SKM-1 treated with dmso at 0.1 percent for 144 hours (cell line): ENCODE data around the gene S1PR3.
"Not testable (repeated sequence)": the region's sequence is repeated elsewhere in the genome, so short reads cannot be mapped to it uniquely, and the experiment has no call there.

Experiments used
- DNase-seq: peaks from one replicate; lab custom pipeline; 2025; ENCODE audit not compliant: unreplicated experiment; lab: John Stamatoyannopoulos, UW

S1PR3 gene

DNA sequence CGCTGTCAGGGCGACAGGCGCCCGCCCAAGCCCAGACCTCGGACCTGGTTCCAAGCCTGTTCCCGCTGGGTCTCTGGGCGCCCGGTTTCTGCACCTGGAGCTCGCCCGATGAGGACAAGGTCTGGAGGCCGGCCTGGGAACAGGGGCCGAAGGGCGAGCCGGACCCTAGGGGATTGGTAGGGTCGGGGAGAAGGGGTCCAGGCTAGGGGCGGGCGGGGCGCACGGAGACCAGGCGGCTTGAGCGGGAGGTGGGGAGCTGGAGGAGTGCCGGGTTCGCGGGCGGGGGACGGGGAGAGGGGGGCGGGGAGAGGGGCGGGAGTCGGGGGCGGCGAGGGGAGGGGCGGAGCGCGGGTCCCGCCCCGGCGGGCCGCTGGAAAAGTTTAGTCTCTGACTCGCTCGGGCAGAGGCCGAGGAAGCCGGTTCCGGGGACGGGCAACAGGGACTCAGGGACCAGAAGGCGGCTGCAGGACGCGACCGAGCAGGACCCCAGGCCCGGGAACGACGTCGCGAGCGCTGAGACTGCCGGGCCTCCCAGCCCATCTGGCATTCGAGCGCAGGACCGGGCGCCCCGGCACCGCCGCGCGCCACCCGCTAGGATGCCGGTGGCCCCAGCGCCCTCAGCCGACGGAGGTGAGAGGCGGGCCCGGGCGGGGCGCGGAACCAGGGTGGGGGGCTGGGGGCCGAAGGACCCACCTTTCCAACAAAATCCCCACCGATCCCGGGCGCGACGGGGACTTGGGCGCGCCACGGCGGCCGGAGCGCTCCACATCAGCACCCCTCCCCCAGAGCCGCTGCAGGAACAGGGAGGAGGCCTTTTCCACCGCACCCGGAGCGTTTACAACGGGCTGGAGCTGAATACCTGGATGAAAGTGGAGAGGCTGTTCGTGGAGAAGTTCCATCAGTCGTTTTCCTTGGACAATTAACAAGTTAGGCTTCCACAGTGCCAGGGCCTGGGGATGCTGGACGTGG, at the start of gene S1PR3:
S1PR3 (plus strand) TSS at position 403 of the 969 bp plus-strand sequence. CDS start 9,733 bp downstream, outside the sequence.
- no peak for DNase-seq

DNA sequence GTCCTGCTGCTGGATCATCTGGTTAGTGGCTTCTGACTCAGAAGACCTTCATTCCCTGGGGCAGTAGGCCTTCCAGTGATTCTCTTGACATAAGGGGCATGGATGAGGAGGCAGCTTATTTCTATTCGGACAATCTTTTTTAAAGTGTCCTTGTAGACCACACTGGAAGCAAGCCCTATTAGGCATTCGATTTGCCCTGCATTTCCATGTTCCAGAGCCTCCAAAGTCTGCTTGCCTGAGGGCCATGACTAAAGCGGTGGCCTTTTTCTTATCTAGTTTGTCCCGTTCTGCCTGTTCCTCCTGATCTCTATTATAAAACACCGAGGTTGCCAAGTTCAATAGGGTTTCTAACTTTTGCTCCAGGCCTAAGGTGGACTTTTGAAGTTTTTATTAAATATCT, 49.7 kb upstream of the S1PR3 start:
- DNase-seq = not testable (repeated sequence)

DNA sequence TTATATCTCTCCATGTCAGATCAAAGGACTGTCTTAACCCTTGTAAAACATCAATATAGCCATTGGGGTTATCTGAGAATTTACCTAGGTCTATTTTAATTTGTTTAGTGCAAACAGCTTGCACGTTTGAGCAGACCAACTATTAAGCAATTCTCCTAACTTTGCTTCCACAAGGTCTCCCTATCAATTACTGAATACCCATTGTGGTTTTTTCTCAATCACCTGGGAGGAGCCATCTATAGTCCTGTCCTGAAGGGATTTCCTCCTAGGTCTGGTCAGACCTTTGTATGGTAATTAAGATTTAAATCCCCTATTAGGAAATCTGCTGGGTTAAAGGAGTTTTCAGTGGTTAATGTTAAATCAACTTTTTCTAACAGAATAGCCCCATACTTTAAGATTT, 48.9 kb upstream of the S1PR3 start:
- no peak for DNase-seq

DNA sequence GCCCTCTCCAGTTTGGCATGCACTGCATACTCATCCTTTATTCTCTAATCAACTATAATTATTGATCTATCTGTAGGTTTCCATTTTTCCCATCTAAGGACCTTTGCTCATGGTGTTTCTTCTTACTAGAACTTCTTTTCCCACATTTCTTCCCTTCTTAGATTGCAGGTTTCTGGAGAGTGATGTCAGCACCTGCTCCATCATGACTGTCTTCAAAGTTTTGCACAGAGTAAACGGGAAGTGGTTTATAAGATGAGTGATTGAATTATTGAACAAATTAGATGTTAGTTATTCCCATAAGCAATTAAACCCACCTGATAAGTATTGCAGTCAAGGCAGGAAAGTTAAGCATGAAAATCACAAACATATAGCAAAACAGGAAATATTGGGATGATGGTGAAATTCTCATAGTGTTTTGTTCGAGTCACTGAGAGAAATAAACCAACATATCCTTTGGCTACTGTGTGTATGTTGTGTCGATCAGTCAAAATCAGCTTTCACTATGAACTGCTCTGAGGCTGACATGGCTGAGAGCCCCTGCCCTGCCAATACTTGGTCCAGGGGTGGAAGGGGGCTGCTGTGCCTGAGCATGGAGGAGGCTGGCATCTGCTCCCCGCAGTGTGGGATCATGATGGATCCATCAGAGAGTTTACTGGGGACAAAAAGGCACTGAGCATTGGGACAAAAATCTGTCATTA, 45.5 kb upstream of the S1PR3 start:
- DNase-seq = no peak

DNA sequence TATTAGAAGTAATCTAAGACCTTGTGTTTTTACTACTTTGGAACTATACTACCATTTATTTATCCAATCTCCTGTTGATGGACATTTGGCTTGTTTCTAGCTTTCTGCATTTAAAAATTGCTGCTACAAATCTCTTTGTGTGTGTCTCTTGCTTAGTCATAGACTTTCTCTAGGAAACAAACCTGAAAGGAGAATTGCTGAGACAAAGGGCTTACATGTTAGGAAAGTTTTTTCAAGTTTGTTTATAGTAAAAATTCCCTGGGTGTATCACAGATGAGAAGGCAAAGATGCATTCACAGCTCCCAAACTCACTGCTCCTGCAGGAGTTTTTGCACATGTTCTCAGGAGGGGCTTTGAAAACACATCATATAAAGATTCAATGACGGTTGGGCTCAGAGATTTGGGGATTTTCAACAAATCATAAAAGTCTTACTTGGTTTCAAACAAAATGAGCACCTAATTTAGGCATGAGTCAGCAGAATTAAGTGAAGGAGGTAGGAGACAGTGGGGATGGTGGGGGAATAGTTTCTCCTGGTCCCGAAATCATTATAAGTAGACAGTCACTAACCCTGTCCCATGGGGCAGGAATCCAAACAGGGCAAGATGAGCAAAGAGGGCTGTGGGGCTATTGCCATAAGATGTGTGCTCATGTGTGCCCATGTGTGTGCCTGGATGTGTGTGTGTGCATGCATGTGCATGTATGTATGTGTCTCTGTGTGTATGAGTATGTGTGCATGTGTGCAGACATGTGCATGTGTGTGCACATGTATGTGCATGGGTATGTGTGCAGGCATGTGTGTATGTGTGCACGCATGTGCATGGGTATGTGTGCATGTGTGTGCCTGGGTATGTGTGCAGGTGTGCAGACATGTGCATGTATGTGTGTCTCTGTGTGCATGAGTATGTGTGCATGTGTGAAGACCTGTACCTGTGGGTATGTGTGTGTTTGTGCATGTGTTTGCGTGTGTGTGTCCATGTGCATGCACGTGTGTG, 43.4 kb upstream of the S1PR3 start:
- DNase-seq = no peak

DNA sequence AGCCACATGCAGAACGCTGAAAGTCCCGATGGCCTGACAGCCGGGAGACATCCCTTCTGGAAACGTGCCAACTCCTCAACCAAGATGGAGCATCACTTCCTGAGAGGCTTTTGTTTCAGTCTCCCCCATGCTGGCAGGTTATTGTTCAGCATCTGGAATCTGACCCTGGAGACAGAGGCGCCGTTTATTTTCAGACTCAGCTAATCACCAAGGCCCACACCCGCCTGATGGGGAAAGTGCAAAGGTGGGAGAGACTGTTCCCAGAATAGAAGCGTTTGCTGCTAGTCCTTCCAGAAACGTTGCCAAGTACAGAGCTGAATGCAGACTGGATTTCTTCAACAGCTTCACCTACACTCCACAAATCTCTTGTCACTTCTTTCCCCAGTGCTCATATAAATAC, 41.8 kb upstream of the S1PR3 start:
- DNase-seq = no peak

DNA sequence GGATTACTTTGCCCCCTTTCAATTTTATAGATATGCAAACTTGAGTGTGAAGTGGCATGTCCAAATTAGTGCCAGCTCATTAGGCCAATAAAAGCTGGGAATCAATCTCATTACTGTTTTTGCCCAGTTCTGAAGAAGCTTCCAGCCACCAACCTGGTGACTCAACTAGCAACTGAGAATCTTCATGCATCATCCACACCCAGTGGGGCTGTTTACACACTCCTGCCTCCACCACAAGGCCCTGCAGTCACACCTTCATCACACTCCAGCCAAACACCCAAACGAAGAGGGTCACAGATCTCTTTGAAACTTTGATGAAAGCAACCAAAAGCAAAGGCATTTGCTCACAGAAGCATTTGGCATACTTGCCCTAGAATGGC, 41.3 kb upstream of the S1PR3 start:
- no peak for DNase-seq

DNA sequence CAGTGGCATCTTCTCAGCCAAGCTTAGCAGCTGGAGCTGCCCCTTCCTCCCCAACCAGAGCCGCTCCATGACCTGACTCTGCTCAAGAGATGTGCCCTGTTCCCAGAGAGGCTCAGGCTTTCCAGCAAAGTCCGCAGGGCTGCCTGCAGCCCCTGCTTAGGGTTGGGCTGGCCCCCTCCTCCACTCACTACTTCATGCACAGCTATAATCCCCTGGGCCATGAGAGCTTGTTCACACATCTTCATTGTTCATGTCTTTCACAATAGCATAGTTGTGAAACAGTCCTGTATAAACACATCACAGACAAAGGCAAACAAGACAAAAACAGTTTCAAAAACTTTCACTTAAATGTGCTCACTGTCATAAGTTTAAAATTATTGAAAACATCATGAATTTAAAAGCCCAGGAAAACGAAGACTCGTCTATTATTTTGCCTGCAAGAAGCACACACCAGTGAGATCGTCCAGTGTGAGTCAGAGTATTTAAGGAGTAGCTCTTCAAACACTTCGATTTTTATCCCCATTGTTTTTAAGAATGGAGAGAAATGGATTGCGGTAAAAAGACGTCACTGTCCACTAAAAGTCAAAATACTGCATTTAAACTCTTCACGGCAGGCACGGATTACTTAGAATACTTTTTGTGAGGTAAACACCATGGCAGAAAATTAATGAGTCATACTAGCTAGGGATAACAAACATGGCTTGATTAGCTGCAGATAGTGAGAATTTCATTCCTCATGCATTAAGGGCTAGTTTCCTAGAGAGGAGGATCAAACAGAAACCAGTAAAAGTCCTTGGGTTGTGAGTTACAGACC, 40.7 kb upstream of the S1PR3 start:
- no peak for DNase-seq

DNA sequence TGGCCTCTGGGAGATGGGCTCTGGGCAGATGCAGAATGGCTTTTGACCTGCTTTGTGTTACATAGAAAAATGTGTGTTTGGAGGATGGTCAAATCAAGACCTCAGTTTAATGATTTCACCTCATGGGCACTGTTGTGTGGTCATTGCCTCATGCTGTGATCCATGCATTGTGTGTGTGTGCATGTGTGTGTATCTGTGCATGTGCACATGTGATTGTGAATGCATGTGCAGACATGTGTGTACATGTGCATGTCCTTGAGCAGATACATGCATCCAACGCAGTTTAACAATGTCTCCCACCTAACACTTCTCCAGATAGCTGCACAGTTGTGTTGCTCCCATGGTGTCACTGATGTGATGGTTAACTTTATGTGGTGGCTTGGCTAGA, 40.1 kb upstream of the S1PR3 start:
- DNase-seq = no peak

DNA sequence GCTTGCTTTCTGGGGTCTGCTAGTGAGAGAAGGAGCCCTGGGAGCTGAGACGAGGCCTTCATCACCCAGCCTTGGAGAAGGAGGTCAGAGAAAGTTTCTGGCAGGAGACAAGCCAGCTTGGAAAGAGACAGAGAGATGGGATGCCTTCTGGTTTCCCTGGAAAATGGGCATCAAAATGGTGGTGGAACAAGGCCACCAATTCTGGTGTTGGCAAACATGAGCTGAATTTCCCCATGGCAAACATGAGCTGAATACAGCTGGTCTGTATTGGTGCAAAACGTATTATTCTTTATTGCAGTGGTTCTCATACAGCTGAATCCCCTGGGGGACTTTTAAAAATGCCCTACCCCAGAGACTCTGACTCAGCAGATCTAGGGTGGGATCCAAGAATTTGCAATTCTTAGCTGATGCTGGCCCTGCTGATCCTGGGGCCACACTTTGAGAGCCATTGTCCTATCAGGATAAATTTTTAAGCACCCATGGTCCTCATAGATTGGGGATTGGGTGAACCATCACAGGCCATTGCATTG, 39.1 kb upstream of the S1PR3 start:
- DNase-seq = no peak

DNA sequence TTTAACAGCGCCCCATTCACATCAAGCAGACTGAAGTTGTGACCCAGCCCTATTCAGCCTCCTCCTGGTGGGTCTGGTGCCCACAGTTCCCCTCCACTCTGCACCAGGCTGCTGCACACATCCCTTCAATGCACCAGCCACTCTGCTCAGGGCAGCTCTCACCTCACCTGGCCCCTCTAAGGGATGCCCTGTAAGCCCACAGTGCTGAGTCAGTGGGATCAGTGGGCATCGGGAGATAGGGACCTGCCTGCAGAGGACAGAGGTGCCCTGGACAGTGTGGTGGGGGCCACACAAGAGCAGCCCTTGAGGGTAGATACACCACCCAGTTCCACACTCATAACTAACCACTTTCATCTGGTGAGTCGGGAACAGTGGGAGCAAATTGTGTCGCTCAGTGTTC, 38.3 kb upstream of the S1PR3 start:
- DNase-seq = no peak

DNA sequence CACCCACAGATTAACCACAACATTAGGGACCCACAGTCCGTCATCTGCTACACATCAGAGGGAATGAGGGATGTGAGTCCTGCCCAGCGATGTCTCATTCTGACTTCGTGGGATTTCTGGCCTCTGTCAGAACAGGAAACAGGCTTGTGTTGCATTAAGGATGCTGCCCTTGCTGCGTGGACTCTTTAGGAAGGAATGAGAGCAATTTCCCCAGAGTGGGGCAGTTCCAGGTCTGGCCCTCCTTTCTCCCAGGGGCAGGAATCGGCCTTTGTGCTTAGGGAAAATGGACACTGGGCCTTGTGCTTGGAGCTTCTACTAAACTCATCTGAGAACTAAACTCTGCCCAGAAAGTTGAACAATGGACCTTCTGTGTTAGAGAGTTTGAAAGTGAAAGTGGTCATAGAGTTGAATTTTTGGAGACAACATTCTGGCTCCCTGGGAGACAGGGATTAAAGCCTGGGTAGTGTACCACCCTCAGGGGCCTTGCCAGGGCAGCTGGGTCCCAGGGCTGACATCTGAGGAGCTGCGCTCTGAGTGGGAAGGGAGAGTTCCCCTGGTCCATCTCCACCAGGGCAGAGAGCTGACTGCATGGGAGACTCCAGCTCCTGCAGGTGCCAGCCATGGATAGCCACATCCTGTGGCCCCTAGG, 37.8 kb upstream of the S1PR3 start:
- no peak for DNase-seq

DNA sequence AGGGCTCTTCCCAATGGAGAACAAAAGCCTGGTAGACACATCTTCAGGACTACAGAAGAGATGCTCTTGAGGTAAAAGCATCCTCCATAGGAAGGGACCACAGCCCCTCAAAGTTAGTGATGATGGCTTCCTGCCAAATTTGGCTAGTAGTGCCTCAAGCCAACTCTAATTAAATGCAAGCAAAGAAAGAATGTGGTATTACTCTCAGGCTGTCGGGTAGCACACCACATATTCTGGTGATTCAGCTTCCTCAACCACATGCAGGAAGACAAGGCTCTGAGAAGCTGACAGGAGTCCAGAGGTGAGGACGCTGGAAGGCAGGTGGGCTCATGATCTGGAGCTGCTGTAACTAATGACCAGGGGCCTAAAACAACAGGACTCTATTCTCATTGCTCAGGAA, 37.2 kb upstream of the S1PR3 start:
- no peak for DNase-seq

DNA sequence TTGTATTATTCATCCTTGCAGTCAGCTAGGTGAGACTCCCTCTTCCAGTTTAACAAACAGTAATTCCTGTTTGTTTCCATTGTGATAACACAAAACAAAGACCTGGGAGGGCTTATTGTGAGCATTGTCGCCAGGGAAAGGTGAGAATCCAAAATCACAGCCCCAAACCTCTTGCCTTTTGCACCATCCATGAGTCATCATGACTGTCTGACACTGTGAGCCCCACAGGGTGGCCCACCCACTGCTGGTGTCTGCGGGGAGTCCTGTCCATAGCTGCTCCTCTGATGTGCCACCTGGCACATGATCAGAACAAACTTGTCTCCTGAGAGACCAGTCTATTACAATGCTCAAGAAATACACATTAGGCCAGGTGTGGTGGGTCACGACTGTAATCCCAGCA, 33.7 kb upstream of the S1PR3 start:
- DNase-seq = no peak

DNA sequence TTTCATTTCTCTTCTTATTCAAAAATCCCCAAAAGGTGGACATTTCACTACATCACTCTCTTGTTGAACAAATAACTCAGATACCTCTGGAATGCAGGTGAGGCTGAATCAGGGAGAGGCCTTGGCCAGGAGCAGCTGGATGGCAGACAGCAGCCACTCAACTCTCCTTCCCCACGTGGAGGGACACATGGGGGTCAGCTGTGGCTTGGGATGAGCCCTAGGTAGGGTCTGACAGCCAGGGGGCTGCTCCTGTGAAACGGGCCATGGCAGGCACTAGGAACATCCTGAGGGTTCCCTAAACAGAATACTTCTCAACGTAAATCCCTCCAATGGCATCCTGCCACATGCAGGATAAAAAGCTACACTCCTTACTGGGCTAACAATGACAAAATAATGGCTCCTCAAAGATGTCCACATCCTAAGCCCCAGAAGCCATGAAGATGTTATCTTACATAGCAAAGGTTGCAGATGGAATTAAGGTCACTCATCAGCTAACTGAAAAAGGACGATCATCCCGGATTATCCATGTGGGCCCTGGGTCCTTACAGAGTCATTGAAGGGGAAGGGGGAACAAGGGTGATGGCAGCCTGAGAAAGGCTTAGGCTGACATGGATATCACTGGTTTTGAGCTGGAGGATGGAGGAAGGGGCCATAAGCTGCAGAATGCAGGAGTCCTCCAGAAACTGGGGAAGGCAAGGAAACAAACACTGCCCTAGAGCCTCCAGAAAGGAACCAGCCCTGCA, 31.4 kb upstream of the S1PR3 start:
- DNase-seq = no peak

DNA sequence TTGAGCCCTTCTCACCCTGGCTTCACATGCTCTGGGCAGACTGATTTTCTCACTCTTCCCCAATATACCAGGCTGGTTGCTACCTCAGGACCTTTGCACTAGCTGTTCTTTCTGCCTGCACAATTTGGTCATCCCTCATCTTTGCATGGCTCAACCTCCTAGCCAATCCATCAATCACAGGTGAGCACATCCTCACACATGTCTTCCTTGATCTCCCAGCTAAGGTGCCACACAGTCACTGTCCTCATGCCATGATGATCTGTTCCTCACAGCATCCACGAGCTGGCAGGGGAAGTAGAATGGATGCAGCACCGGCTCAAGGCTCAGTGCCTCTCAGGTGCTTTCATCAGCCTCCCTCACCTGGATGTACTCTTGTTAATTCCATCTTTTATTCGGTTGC, 30.6 kb upstream of the S1PR3 start:
- DNase-seq = no peak

DNA sequence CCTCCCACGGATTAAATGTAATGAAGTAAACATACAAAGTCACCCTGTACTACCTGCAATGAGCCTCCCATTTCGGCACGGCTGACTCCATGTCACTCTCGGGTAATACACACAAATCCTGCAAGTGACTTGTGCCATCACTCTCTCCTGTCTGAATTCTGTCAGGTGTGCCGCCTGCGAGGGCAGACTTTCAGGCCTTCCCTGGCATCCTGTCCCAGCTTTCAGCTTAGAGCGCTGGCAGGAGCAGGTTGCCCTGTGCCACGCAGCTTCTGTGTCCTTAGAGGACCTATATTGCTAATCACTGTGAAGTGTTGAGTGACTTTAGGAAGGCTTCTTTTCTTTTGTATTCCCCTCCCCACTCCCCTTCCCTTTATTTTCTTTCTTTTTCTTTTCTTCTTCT, 25.8 kb upstream of the S1PR3 start:
- no peak for DNase-seq

DNA sequence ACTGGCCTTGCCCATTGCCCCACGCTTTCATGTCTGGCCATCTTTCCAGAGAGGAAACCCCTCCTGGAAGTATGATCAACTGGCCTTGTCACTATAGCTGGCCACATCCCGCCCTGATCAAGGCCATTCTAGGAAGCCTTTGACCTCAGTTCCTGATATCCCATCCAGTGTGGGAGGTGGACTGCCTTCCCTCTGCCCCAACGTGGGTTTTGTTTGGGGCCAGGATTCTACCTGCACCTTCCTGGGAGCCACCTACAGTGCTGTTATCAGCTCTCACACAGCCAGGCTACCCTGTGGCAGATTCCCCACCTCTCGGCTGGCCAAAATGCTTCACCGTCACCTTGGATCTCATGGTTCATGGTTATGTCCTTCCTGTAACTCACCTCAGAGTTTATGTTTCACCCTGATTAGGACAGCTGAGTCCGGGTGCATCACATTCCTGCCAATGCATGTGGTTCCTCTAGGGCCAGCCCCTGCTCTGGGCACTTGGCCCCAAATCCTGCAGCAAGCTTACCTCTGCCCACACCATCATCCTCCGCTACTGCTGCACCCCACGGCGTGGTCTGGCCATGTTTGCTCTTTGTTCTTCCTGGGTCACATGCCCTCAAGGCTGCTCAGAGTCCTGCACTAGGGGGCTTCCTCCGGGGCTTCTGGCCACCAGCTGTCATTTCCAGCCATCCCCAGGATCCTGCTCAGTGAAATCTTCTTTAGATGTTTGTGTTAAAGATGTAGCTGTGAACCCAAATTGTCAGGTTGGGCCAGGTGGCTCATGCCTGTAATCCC, 24.2 kb upstream of the S1PR3 start:
- DNase-seq = no peak
